ENCODE measurements around the gene AK9.

The AK9 gene

GRCh38 chr6:109491207-109491938, 199.6 kb downstream of the AK9 start:
- H3K4me1 ChIP-seq (ENCODE audit: control insufficient read depth in 1 of 2, insufficient read depth in 2 of 2, low read length in 2 of 2), result no peaks in the 10 kb centered on the region
- no peak overlapping the region for H3K4me3 ChIP-seq (ENCODE audit: low read depth in 1 of 2, low read length in 2 of 2)
- H3K27me3 ChIP-seq (ENCODE audit: low read depth, low read length), result no peaks in the 10 kb centered on the region
- no peaks in the 10 kb centered on the region for H3K36me3 ChIP-seq (ENCODE audit: control insufficient read depth in 1 of 2, insufficient read depth in 2 of 2, low read length in 2 of 2)
- no peaks in the 10 kb centered on the region for H3K9me3 ChIP-seq (ENCODE audit: control insufficient read depth in 1 of 2, low read length in 2 of 2)
- H3K27ac ChIP-seq (ENCODE audit: low read length), result no peak overlapping the region

GRCh38 chr6:109490713-109491112, 200.3 kb downstream of the AK9 start:
- Histone ChIP-seq H3K27ac (ENCODE audit: low read length) (no peak overlapping the region), H3K27me3 (ENCODE audit: low read depth, low read length) (no peaks in the 10 kb centered on the region), H3K4me1 (ENCODE audit: control insufficient read depth in 1 of 2, insufficient read depth in 2 of 2, low read length in 2 of 2) (no peaks in the 10 kb centered on the region), H3K4me3 (ENCODE audit: low read depth in 1 of 2, low read length in 2 of 2) (no peak overlapping the region), H3K9me3 (ENCODE audit: control insufficient read depth in 1 of 2, low read length in 2 of 2) (no peaks in the 10 kb centered on the region), H3K36me3 (ENCODE audit: control insufficient read depth in 1 of 2, insufficient read depth in 2 of 2, low read length in 2 of 2) (no peaks in the 10 kb centered on the region)

GRCh38 chr6:109488001-109488400, 203.0 kb downstream of the AK9 start:
- H3K27ac ChIP-seq (ENCODE audit: low read length), result no peak overlapping the region

GRCh38 chr6:109486068-109486467, 204.9 kb downstream of the AK9 start:
- Histone ChIP-seq H3K4me3 (ENCODE audit: low read depth in 1 of 2, low read length in 2 of 2) (no peak overlapping the region), H3K27me3 (ENCODE audit: low read depth, low read length) (no peaks in the 10 kb centered on the region), H3K36me3 (ENCODE audit: control insufficient read depth in 1 of 2, insufficient read depth in 2 of 2, low read length in 2 of 2) (peaks cover 4 to 8% of the 10 kb centered on the region in 2 donors), H3K4me1 (ENCODE audit: control insufficient read depth in 1 of 2, insufficient read depth in 2 of 2, low read length in 2 of 2) (peaks cover 4 to 14% of the 10 kb centered on the region in 2 donors), H3K27ac (ENCODE audit: low read length) (no peak overlapping the region), H3K9me3 (ENCODE audit: control insufficient read depth in 1 of 2, low read length in 2 of 2) (no peaks in the 10 kb centered on the region)

More at GRCh38 chr6:109488001-109488400, 203.0 kb downstream of the AK9 start:
- H3K4me3 ChIP-seq (ENCODE audit: low read depth in 1 of 2, low read length in 2 of 2), result no peak overlapping the region
- H3K27me3 ChIP-seq (ENCODE audit: low read depth, low read length), result no peaks in the 10 kb centered on the region
- no peaks in the 10 kb centered on the region for H3K9me3 ChIP-seq (ENCODE audit: control insufficient read depth in 1 of 2, low read length in 2 of 2)
- H3K4me1 ChIP-seq (ENCODE audit: control insufficient read depth in 1 of 2, insufficient read depth in 2 of 2, low read length in 2 of 2), result no peaks in the 10 kb centered on the region
- H3K36me3 ChIP-seq (ENCODE audit: control insufficient read depth in 1 of 2, insufficient read depth in 2 of 2, low read length in 2 of 2), result no peaks in the 10 kb centered on the region

GRCh38 chr6:109485266-109485935, 205.6 kb downstream of the AK9 start:
- peaks cover 9% of the 10 kb centered on the region in 2 donors for H3K36me3 ChIP-seq (ENCODE audit: control insufficient read depth in 1 of 2, insufficient read depth in 2 of 2, low read length in 2 of 2)
- H3K27me3 ChIP-seq (ENCODE audit: low read depth, low read length), result no peaks in the 10 kb centered on the region
- H3K4me3 ChIP-seq (ENCODE audit: low read depth in 1 of 2, low read length in 2 of 2), result no peak overlapping the region
- peaks cover 9 to 20% of the 10 kb centered on the region in 2 donors for H3K4me1 ChIP-seq (ENCODE audit: control insufficient read depth in 1 of 2, insufficient read depth in 2 of 2, low read length in 2 of 2)
- no peaks in the 10 kb centered on the region for H3K9me3 ChIP-seq (ENCODE audit: control insufficient read depth in 1 of 2, low read length in 2 of 2)
- H3K27ac ChIP-seq (ENCODE audit: low read length), result no peak overlapping the region

GRCh38 chr6:109484122-109484521, 206.9 kb downstream of the AK9 start:
- H3K4me3 ChIP-seq (ENCODE audit: low read depth in 1 of 2, low read length in 2 of 2), result peak overlapping the region in 1 of 2 donors; percentile 54
- no peak overlapping the region for H3K27ac ChIP-seq (ENCODE audit: low read length)
- H3K9me3 ChIP-seq (ENCODE audit: control insufficient read depth in 1 of 2, low read length in 2 of 2), result no peaks in the 10 kb centered on the region

GRCh38 chr6:109483735-109484057, 207.3 kb downstream of the AK9 start:
- Histone ChIP-seq H3K4me3 (ENCODE audit: low read depth in 1 of 2, low read length in 2 of 2) (peak overlapping the region; percentile 49 to 54), H3K27ac (ENCODE audit: low read length) (peak overlapping the region; percentile 17)

More at GRCh38 chr6:109484122-109484521, 206.9 kb downstream of the AK9 start:
- Histone ChIP-seq H3K36me3 (ENCODE audit: control insufficient read depth in 1 of 2, insufficient read depth in 2 of 2, low read length in 2 of 2) (peaks cover 9% of the 10 kb centered on the region in 2 donors), H3K4me1 (ENCODE audit: control insufficient read depth in 1 of 2, insufficient read depth in 2 of 2, low read length in 2 of 2) (peaks cover 12 to 33% of the 10 kb centered on the region in 2 donors), H3K27me3 (ENCODE audit: low read depth, low read length) (no peaks in the 10 kb centered on the region)

GRCh38 chr6:109482905-109483734, 207.9 kb downstream of the AK9 start, which contains the start of gene ZBTB24:
ZBTB24 (minus strand) TSS chr6:109483219; CDS start chr6:109482026, 1,193 bp downstream.
- peaks cover 9% of the 10 kb centered on the region in 2 donors for H3K36me3 ChIP-seq (ENCODE audit: control insufficient read depth in 1 of 2, insufficient read depth in 2 of 2, low read length in 2 of 2)
- H3K9me3 ChIP-seq (ENCODE audit: control insufficient read depth in 1 of 2, low read length in 2 of 2), result no peaks in the 10 kb centered on the region
- peak within 1 kb of the TSS; percentile 87 to 98 for H3K4me3 ChIP-seq (ENCODE audit: low read depth in 1 of 2, low read length in 2 of 2)
- no peaks in the 10 kb centered on the region for H3K27me3 ChIP-seq (ENCODE audit: low read depth, low read length)
- peaks cover 17 to 42% of the 10 kb centered on the region in 2 donors for H3K4me1 ChIP-seq (ENCODE audit: control insufficient read depth in 1 of 2, insufficient read depth in 2 of 2, low read length in 2 of 2)
- H3K27ac ChIP-seq (ENCODE audit: low read length), result peak within 1 kb of the TSS; percentile 37

More at GRCh38 chr6:109483735-109484057, 207.3 kb downstream of the AK9 start:
- Histone ChIP-seq H3K4me1 (ENCODE audit: control insufficient read depth in 1 of 2, insufficient read depth in 2 of 2, low read length in 2 of 2) (peaks cover 16 to 37% of the 10 kb centered on the region in 2 donors), H3K9me3 (ENCODE audit: control insufficient read depth in 1 of 2, low read length in 2 of 2) (no peaks in the 10 kb centered on the region), H3K27me3 (ENCODE audit: low read depth, low read length) (no peaks in the 10 kb centered on the region), H3K36me3 (ENCODE audit: control insufficient read depth in 1 of 2, insufficient read depth in 2 of 2, low read length in 2 of 2) (peaks cover 9% of the 10 kb centered on the region in 2 donors)

- peaks cover 14 to 24% of the 10 kb centered on the region in 2 donors for H3K36me3 ChIP-seq (ENCODE audit: control insufficient read depth in 1 of 2, insufficient read depth in 2 of 2, low read length in 2 of 2)
- peaks cover 17 to 51% of the 10 kb centered on the region in 2 donors for H3K4me1 ChIP-seq (ENCODE audit: control insufficient read depth in 1 of 2, insufficient read depth in 2 of 2, low read length in 2 of 2)
- H3K4me3 ChIP-seq (ENCODE audit: low read depth in 1 of 2, low read length in 2 of 2), result peak overlapping the region; percentile 7 to 18
- no peaks in the 10 kb centered on the region for H3K9me3 ChIP-seq (ENCODE audit: control insufficient read depth in 1 of 2, low read length in 2 of 2)
- no peak overlapping the region for H3K27ac ChIP-seq (ENCODE audit: low read length)
- H3K27me3 ChIP-seq (ENCODE audit: low read depth, low read length), result no peaks in the 10 kb centered on the region
These were observed 210.0 kb downstream of the AK9 start for GRCh38 chr6:109480993-109481480.

- H3K27ac ChIP-seq (ENCODE audit: low read length), result peak overlapping the region; percentile 33
- peaks cover 17 to 51% of the 10 kb centered on the region in 2 donors for H3K4me1 ChIP-seq (ENCODE audit: control insufficient read depth in 1 of 2, insufficient read depth in 2 of 2, low read length in 2 of 2)
- no peaks in the 10 kb centered on the region for H3K9me3 ChIP-seq (ENCODE audit: control insufficient read depth in 1 of 2, low read length in 2 of 2)
- peaks cover 21 to 39% of the 10 kb centered on the region in 2 donors for H3K36me3 ChIP-seq (ENCODE audit: control insufficient read depth in 1 of 2, insufficient read depth in 2 of 2, low read length in 2 of 2)
- peak overlapping the region; percentile 24 to 37 for H3K4me3 ChIP-seq (ENCODE audit: low read depth in 1 of 2, low read length in 2 of 2)
- no peaks in the 10 kb centered on the region for H3K27me3 ChIP-seq (ENCODE audit: low read depth, low read length)
These were observed 212.0 kb downstream of the AK9 start for GRCh38 chr6:109478841-109479624.

All from muscle layer of duodenum (tissue), 2 donors.